ENCODE data around the gene HAS3.
A peak's percentile ranks its signal among the peaks of the same experiment; 100 is the strongest.
"Not testable (repeated sequence)": the region's sequence is repeated elsewhere in the genome, so short reads cannot be mapped to it uniquely, and the experiment has no call there.

Gene HAS3

DNA sequence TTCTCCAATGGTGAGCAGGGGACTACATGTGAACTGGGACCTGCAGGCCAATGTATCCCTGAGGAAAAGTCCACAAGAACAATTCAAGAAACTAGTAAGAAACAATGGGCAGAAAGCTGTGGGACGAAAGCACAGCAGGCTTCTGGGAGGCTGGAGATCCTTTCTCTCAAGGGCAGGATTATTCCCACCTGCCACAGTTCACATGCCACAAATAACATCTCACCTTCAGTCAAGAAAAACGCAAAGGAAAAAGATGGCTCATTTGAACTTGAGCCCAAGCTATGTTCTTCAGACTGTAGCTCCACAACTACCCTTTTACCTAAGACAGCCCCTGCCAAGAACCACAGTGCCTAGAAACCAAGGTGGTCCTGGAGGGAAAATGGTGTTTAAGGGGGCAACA, 13.0 kb downstream of the HAS3 start:
- no peak for DNase-seq

DNA sequence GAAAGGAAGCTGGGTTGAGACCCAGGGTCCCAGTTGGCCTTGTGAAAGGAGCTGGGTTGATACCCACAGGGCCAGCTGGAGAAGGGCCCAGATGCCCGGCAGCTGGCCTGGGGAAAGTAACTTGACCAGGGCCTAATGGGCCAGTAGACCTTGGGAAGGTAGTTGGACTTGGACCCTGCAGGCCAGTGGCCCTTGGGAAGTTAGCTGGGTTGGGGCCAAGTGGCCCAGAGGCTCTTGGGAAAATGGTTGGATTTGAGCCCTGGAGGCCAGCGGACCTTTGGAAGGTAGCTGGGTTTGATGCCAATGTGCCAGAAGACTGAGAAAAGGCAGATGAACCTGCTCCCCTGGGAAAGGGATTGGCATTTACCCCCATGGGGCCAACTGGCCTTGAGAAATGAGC, 13.5 kb downstream of the HAS3 start:
- no peak for DNase-seq

DNA sequence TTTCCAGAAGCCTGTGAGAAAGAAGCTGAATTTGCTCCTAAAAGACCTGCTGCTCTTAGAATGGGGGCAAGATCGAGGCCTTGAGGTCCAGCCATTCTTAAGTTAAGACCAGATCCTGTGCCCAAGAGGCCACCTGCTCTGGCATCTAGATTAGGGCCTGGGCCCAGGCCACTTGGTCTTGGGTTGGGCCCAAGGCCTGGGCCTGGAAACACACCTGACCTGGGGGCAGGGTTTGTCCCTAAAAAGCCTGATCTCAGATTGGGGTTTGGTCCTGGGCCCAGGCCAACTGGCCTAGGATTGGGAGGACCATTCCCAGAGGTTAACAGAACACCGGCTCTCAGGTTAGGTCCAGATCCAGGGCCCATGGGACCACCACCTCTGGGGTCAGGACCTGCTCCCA, 14.1 kb downstream of the HAS3 start:
- no peak for DNase-seq

DNA sequence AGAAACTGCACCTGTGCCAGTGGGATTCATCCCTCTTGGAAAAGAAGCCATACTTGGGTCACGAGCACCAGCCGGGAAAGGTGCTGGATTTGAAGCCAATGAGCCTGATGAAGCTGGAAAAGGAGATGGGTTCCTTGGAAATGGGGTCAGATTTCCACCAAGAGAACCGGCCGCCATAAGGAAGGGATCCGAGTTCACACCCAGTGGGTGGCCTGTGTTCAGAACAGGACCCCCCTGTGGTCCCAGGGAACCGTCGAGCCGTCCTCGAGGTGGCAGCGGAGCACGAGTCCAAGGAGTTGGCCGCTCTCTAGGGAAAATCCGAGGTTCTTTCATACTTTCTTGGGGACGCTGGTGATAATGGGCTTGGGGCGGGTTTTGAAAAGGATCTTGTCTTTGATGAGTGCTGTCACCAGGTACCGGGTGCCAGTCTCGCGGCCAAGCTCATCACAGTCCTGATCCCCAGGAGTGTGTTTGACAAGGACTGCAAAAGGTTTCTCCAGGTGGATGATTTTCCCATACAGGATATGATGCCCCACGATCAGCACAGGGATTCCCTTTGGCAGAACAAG, 14.7 kb downstream of the HAS3 start:
- no peak for DNase-seq

DNA sequence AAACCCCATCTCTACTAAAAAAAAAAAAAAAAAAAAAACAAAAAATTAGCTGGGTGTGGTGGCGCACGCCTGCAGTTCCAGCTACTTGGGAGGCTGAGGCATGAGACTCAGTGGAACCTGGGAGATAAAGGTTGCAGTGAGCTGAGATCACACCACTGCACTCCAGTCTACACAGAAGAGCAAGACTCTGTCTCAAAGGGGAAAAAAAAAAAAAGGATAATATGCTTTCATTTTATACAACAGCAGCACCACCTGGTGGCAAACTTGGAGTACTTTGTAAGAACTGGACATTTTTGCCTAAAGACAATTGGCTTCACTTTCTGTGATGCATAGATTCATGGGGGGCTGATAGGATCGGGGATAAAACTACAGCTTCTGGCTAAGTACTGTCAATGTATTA, 18.5 kb downstream of the HAS3 start:
- peak; percentile 63 for DNase-seq

DNA sequence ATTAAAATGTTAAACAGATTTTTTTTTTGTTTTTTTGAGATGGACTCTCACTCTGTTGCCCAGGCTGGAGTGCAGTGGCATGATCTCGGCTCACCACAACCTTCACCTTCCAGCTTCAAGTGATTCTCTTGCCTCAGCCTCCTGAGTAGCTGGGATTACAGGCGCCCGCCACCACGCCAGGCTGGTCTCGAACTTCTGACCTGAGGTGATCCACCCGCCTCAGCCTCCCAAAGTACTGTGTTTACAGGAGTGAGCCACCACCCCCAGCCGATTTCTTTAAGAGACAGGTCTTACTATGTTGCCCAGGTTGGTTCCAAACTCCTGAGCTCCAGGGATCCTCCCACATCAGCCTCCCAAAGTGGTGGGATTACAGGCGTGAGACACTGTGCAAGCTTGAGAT, 19.0 kb downstream of the HAS3 start:
- not testable (repeated sequence) for DNase-seq

DNA sequence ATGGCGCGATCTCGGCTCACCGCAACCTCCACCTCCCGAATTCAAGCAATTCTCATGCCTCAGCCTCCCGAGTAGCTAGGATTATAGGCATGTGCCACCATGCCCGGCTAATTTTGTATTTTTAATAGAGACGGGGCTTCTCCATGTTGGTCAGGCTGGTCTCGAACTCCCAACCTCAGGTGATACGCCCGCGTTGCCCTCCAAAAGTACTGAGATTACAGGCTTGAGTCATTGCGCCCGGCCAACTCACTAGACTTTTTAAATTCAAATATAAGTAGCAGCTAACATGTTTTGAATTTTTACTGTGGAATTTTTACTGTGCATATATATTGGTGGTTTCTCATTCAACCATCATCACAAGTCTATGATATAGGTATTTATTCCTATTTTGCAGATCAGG, 19.5 kb downstream of the HAS3 start:
- DNase-seq = not testable (repeated sequence)

DNA sequence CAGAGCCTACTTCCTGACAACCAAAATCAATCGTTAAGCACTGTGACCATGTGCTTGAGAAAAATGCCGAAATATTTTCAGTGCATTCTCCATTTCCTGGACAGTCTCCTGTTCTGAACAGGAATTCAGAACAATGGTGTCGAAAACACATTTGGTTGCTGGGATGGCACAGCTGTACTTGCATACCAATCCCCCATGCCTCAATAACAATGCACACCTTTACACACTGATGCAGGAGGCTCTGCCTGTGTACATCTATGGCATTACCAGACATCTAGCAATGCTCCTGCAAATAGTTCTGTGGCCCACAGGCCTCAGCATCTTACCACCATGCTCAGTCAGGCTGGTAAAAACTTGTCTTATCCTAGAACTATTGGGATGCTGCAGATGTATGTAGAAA, 20.8 kb downstream of the HAS3 start:
- no peak for DNase-seq

DNA sequence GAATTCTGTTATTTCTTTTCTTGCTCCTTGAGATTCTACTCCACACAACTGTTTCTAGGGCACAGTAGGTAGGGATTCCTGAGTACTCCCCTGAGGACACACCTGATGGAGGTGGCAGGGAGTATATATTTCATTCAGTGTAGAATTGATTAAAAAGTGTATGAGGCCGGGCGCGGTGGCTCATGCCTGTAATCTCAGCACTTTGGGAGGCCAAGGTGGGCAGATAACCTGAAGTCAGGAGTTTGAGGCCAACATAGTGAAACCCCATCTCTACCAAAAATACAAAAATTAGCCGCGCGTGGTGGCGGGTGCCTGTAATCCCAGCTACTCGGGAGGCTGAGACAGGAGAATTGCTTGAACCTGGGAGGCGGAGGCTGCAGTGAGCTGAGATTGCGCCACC, 21.3 kb downstream of the HAS3 start:
- not testable (repeated sequence) for DNase-seq

DNA sequence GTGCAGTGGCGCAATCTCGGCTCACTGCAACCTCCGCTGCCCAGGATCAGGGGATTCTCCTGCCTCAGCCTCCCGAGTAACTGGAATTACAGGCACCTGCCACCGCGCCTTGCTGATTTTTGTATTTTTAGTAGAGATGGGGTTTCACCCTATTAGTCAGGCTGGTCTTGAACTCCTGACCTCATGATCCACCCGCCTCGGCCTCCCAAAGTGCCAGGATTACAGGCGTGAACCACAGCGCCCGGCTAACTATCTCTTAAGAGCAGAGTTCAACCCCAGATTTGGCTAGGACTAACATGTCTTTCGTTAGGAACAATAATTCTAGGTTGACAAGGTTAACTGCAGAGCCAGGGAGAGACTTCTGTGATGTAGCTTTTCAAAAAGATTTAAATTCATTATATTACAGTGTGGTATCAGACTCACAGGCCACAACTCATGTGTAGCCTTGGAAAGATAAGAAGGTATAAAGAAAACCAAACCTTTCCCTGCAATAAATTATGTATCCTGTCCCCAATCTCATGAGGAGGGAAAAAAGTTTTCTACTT, 22.6 kb downstream of the HAS3 start:
- DNase-seq = no peak

DNA sequence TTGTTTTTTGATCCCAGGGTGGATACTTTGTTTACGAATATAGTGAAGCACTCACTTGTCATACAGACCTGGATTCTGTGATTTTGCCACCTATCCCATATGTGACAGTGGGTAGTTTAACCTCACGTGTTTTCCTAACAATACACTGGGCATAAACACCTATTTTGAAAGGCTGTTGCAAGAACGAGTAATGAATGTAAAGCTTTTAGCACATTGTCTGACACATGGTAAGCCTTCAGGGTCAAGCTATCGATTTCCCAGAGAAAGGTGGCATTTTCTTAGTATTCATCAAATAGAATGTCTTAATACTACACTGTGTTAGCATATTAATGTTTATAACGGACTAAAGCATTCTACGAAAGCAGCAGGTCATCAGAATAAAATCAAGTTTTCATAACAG, 25.0 kb downstream of the HAS3 start:
- DNase-seq = no peak

DNA sequence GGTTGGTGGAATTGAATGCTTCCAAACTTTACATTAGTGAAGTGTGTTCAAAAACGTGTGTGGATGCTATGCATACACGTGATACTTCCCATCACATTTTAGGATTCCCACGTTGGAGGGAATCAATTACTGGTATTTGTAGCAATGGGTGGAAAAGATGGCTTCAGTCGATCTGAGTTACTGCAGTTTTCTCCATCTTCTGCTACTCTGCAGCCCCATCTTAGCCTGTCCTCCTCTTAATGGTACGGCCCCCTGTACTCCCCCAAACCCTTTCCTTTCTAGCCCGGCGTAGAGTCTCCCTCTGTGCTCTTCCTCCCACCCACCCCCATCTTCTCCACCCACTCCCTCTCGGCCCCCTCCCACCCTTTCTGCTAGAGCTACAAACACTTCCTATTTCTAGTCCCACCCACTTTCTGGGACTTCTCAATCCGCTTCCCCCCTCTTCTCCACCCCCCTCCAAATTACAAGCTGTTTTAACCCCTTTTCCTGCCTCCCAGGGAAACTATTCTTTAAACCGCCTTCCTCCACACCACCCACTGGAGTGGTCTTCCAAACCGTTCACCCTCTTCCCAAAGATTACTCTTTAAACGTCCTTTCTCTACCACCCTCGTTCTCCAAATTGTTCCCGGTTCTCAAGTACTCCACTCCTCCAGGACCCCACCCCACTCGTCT, 25.9 kb downstream of the HAS3 start:
- peak; percentile 0 for DNase-seq

DNA sequence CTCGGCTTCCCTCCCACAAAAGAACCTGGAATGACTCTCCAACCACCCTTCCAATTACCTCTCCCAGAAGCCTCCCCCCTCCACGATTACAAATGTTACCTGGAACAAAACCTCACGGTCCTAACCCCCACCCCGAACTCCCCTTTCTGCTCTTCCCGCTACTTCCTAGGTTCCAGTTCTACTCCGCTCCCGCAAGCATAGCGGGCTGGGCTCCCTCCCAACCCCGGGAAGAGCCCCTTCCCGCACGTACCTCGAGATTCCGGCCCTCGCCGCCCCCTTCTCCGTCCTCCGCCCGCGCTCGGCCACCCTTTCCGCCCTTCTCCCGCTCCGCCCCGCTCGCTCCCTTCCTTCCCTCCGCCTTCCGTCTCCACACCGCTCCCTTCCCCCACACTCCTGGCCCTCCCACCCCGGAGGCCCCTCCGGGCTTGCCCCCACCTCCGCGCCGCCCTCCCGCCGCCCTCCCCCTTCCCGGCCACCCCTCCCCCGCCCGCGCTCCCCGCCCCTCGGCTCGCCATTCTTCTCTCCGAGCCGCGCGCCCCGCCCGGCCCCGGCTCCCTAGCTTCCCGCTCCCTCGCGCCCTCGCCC, 26.5 kb downstream of the HAS3 start:
- DNase-seq = peak; percentile 78

DNA sequence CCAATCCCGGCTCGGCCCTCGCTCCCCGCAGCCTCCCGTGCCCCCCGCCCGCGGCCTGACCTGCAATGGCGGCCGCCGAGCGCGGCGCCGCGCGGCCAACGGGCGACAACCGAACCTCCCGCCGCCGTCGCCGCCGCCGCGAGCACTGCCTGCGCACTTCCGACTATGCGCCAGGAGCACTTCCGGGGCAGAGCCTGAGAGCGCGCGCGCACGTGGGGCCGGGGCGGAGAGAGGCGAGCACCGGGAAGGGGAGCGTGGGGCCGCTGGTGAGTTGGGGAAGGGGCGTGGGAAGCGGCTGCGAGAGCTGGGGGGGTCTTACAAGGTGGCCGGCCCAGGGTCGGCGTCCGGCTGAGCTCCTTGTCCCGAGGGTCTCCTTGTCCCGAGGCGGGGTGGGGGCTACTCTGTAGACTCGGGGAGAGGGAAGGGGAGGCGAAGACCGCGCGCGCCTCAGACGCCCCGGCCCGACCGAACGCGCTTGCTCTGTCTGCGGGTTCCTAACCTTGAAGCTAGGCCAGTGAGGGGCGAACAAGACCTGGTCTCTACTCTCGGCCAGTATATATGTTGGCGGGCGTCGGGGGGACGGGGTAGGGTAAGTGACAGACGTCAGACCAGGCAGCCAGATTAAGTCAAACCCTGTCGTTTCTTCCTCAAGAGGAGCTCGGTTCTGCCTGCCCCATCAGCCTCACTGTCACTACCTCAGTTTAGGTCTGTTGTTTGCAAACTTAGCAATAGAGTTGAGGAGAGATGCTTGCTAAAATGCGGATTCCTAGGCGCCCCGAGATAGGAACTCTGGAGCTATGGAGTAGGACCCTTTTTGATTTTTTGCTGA, 27.2 kb downstream of the HAS3 start, which contains the start of the genes CHTF8 and UTP4:
Gene CHTF8 (minus strand): TSS at position 165 of the 829 bp plus-strand sequence. CDS start 11,130 bp downstream, outside the sequence.
Gene UTP4 (plus strand): TSS at position 226 of the 829 bp plus-strand sequence. CDS start 811 bp downstream, outside the sequence.
- peak; percentile 83 for DNase-seq

DNA sequence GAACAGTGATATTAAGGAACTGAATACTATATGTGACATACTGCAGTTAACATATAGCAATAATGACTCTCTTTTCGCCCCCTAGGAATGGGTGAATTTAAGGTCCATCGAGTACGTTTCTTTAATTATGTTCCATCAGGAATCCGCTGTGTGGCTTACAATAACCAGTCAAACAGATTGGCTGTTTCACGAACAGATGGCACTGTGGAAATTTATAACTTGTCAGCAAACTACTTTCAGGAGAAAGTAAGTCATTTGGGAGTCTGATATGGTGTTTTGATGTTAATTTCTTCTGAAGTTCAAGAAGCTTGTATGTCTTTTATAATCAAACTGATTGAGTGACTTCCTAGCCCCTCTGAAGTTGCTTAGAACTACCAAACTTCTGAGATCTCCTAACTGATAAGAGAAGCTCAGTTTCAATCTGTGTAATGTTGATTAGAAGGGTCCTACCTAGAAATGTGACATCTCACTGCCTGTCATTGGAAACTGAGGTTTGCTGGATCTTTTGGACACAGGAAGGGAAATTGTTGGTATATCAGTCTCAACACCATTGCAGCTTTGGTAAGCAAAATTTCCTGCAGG, 28.0 kb downstream of the HAS3 start:
- no peak for DNase-seq

DNA sequence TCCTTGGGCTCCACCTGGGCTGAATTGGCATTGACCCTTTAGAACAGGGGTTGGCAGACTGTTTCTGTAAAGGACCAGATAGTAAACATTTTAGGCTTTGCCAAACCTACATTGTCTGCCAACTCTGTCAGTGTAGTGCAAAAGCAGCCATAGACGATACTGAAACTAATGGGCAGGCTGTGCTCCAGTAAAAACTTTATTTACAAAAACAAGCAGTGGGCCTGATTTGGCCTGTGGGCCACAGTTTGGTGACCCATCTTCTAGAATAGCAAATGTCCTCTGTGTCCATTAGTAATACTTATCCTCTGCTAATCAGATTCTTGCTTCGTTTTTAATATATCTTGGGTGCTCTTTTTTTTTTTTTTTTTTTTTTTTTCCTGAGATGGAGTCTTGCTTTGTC, 33.2 kb downstream of the HAS3 start:
- no peak for DNase-seq

DNA sequence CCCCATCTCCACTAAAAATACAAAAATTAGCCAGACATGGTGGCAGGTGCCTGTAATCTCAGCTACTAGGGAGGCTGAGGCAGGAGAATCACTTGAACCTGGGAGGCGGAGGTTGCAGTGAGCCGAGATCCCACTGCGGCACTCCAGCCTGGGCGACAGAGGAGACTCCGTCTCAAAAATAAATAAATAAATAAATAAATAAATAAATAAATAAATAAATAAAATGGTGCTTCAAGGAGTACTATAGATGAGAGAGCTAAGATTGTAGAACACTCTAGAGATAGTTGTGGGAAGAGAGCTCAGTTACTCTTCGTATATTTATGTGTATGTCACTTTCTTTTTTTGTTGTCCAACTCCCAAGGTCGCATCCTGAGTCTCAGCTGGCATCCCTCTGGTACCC, 34.0 kb downstream of the HAS3 start:
- DNase-seq = not testable (repeated sequence)

DNA sequence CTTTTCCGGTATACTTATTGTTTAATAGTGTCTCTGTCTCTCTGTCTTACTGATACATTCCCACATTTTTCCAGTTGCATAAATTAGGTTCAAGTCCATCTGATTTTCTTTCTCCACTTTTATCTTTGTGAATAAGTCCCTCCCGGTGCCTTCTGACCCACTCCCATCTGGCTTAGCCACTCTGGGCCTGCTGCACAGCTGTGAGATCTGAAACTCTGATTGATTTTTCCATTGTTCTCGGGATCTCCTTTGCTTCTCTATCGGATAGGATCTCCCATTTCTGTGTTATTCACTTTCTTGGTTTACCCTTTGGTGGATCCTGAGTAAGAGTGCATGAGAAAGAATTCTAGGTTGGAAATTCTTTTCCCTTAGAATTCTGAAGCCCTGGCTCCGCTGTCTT, 35.6 kb downstream of the HAS3 start:
- no peak for DNase-seq

DNA sequence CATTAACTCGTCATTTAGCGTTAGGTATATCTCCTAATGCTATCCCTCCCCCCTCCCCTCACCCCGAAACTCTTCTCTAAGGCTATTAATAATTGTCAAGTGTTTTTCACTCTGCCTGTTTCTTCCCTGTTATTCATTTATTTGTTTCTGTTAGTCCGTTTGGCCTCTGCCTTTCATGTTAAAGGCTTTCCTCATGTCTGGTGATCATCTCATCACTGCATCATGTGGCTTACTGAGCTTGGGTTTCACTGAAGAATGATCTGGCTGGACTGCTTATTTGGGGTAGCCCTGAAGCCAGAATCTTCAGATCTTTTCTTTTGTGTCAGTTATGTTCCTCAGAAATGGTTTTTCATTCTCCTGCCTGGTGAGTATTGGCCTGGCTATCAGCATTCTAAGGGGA, 36.5 kb downstream of the HAS3 start:
- no peak for DNase-seq

DNA sequence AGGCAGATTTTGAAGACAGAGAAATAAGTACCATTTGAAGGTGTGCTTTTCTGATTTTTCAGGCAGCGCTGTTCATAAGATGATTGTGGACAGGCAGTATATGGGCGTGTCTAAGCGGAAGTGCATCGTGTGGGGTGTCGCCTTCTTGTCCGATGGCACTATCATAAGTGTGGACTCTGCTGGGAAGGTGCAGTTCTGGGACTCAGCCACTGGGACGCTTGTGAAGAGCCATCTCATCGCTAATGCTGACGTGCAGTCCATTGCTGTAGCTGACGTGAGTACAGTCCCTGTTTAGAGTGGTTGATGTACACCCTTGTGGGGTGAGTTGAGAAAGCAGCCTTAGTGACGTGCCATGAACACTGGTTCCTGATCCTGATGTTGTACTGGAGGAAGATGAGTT, 37.7 kb downstream of the HAS3 start:
- DNase-seq = no peak

DNA sequence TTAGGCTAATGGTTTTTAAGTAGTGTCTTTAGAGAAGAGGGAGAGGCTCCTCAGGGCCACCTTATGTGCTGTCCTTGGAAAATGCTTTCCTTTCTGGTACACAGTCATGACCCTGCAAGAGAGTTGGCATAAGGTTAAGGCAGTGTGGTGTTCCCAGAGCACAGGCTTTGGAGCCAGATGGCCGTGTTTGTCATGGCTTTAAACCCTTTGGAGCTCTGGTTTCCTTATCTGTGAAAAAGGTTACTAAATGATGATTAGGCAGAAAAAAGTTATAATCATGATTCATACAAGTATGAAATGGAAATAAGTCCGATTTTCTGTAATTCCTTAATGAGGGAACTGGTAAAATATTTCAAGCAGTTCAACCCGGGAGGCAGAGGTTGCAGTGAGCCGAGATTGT, 40.2 kb downstream of the HAS3 start:
- DNase-seq = no peak

DNA sequence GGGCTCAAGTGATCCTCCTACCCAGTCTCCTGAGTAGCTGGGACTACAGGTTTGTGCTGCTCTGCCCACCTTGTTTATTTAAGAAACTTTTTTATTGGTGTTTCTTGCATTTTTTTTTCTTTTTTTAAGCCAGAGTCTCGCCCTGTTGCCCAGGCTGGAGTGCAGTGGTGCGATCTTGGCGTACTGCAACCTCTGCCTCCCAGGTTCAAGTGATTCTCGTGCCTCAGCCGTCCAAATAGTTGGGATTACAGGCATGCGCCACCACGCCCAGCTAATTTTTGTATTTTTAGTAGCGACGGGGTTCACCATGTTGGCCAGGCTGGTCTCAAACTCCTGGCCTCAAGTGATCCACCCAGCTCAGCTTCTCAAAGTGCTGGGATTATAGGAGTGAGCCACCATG, 44.2 kb downstream of the HAS3 start:
- DNase-seq = not testable (repeated sequence)
